ENCODE measurements around the gene UBE3A. TPM values are rescaled to one million over a fixed set of nuclear protein-coding genes. Genes with fewer than 3 reads are reported as not detected.

The UBE3A gene
- total RNA-seq, 3 donors from 2014 or later, result 60.2 to 103 (median 80.0) TPM

- intact Hi-C loops (cut with DNase I; ENCODE audit: low total_unique reads), result no loop called here
- Histone ChIP-seq H3K36me3 (no peaks in the 10 kb centered on the region), H3K27me3 (no peaks in the 10 kb centered on the region), H3K4me3 (no peak overlapping the region), H3K4me1 (no peaks in the 10 kb centered on the region), H3K9me3 (peaks cover 9 to 21% of the 10 kb centered on the region in 2 donors), H3K27ac (no peak overlapping the region)
- TF ChIP-seq POLR2A (IDR thresholded peaks at IDR 0.05) (no peak), CTCF (IDR thresholded peaks at IDR 0.05) (no peak), POLR2AphosphoS5 (IDR thresholded peaks at IDR 0.05) (no peak)
- DNase-seq (ENCODE audit: low spot score in 2 of 2), result no peak
These were observed 35.1 kb downstream of the UBE3A start for GRCh38 chr15:25403771-25404170.

- TF ChIP-seq CTCF (IDR thresholded peaks at IDR 0.05) (no peak), POLR2A (IDR thresholded peaks at IDR 0.05) (no peak), POLR2AphosphoS5 (IDR thresholded peaks at IDR 0.05) (no peak)
- no peaks in the 10 kb centered on the region for H3K4me1 ChIP-seq
- no peaks in the 10 kb centered on the region for H3K27me3 ChIP-seq
- intact Hi-C loops (cut with DNase I; ENCODE audit: low total_unique reads), result no loop called here
- DNase-seq (ENCODE audit: low spot score in 2 of 2), result no peak
- H3K27ac ChIP-seq, result no peak overlapping the region
- H3K4me3 ChIP-seq, result peak overlapping the region in 1 of 3 donors; percentile 9
- H3K36me3 ChIP-seq, result no peaks in the 10 kb centered on the region
- peaks cover 9 to 21% of the 10 kb centered on the region in 2 donors for H3K9me3 ChIP-seq
These were observed 36.5 kb downstream of the UBE3A start for GRCh38 chr15:25402342-25402741.

- TF ChIP-seq POLR2A (IDR thresholded peaks at IDR 0.05) (no peak), POLR2AphosphoS5 (IDR thresholded peaks at IDR 0.05) (no peak), CTCF (IDR thresholded peaks at IDR 0.05) (no peak)
- H3K27ac ChIP-seq, result no peak overlapping the region
- H3K4me1 ChIP-seq, result no peaks in the 10 kb centered on the region
- intact Hi-C loops (cut with DNase I; ENCODE audit: low total_unique reads), result no loop called here
- H3K4me3 ChIP-seq, result no peak overlapping the region
- H3K9me3 ChIP-seq, result peaks cover 9 to 21% of the 10 kb centered on the region in 2 donors
- H3K27me3 ChIP-seq, result no peaks in the 10 kb centered on the region
- no peaks in the 10 kb centered on the region for H3K36me3 ChIP-seq
- DNase-seq (ENCODE audit: low spot score in 2 of 2), result no peak
These were observed 37.3 kb downstream of the UBE3A start for GRCh38 chr15:25401501-25401900.

GRCh38 chr15:25397100-25397499 is 41.7 kb downstream of the UBE3A start:
- no peak for TF ChIP-seq POLR2AphosphoS5 (IDR thresholded peaks at IDR 0.05)
- no peak for TF ChIP-seq POLR2A (IDR thresholded peaks at IDR 0.05)
- no peak for TF ChIP-seq CTCF (IDR thresholded peaks at IDR 0.05)
- intact Hi-C loops (cut with DNase I; ENCODE audit: low total_unique reads), result no loop called here

GRCh38 chr15:25394898-25395297 is 43.9 kb downstream of the UBE3A start:
- TF ChIP-seq POLR2AphosphoS5 (IDR thresholded peaks at IDR 0.05) (no peak), CTCF (IDR thresholded peaks at IDR 0.05) (no peak), POLR2A (IDR thresholded peaks at IDR 0.05) (no peak)
- H3K4me3 ChIP-seq, result no peak overlapping the region
- intact Hi-C loops (cut with DNase I; ENCODE audit: low total_unique reads), result no loop called here
- H3K9me3 ChIP-seq, result no peaks in the 10 kb centered on the region
- no peaks in the 10 kb centered on the region for H3K27me3 ChIP-seq
- peaks cover 6% of the 10 kb centered on the region for H3K36me3 ChIP-seq
- no peak overlapping the region for H3K27ac ChIP-seq
- DNase-seq (ENCODE audit: low spot score in 2 of 2), result no peak
- H3K4me1 ChIP-seq, result no peaks in the 10 kb centered on the region

More at GRCh38 chr15:25397100-25397499, 41.7 kb downstream of the UBE3A start:
- Histone ChIP-seq H3K27ac (peak overlapping the region; percentile 51 to 64), H3K27me3 (no peaks in the 10 kb centered on the region), H3K4me3 (no peak overlapping the region), H3K36me3 (no peaks in the 10 kb centered on the region), H3K9me3 (peaks cover 4 to 14% of the 10 kb centered on the region in 2 donors), H3K4me1 (no peaks in the 10 kb centered on the region)
- no peak for DNase-seq (ENCODE audit: low spot score in 2 of 2)
